Mucosa of rectum (tissue), 2 donors: Measurements from ENCODE around the gene GLS.

ENCODE experiments used
- H3K27ac ChIP-seq, 2 donors: one replicate each; pipeline ENCODE4 v1.7.0; 2013; ENCODE audit warnings: inconsistent platforms in 2 of 2, low read depth in 2 of 2, low read length in 2 of 2
- H3K27me3 ChIP-seq, 2 donors: one replicate each; pipeline ENCODE4 v1.7.0; 2013; ENCODE audit warnings: low read length in 2 of 2; ENCODE audit not compliant: control insufficient read depth in 2 of 2, insufficient read depth in 2 of 2
- H3K36me3 ChIP-seq, 2 donors: one replicate each; pipeline ENCODE4 v1.7.0; 2013; ENCODE audit warnings: low read length in 2 of 2; ENCODE audit not compliant: control insufficient read depth in 2 of 2, insufficient read depth in 2 of 2
- H3K4me1 ChIP-seq, 2 donors: one replicate each; pipeline ENCODE4 v1.7.0; 2013; ENCODE audit warnings: low read length in 2 of 2, mild to moderate bottlenecking in 1 of 2; ENCODE audit not compliant: control insufficient read depth in 2 of 2, insufficient read depth in 2 of 2
- H3K4me3 ChIP-seq, 2 donors: one replicate each; pipeline ENCODE4 v1.7.0; 2013; ENCODE audit warnings: low read length in 2 of 2
- H3K9ac ChIP-seq, 2 donors: one replicate each; pipeline ENCODE4 v1.7.0; 2013; ENCODE audit warnings: low read length in 2 of 2, low read depth in 1 of 2, mild to moderate bottlenecking in 1 of 2
- H3K9me3 ChIP-seq, 2 donors: one replicate each; pipeline ENCODE4 v1.7.0; 2013; ENCODE audit warnings: low read length in 2 of 2; ENCODE audit not compliant: control insufficient read depth in 2 of 2
- donor health status: healthy.
- donor health status: Normal muscosa, but diverticular disease.

The GLS gene

DNA sequence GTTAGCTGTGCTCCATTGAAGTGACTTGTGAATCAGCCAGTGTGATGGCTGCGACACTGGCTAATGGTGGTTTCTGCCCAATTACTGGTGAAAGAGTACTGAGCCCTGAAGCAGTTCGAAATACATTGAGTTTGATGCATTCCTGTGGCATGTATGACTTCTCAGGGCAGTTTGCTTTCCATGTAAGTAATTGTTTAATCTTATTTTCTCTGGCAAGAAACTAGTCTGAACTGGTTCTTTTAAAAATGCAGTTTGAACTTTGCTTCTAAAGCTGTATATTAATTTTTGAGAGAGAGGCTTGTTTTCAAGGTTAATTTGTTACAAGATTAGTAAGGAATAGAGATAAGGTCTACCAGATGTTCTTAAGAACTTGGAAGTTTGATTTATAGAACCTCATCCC is 46.7 kb downstream of the GLS start:
- Histone ChIP-seq H3K27me3 (no peaks in the 10 kb centered on the region), H3K4me1 (no peaks in the 10 kb centered on the region), H3K36me3 (peaks cover 24 to 26% of the 10 kb centered on the region in 2 donors), H3K4me3 (no peak overlapping the region), H3K9me3 (no peaks in the 10 kb centered on the region), H3K27ac (no peak overlapping the region), H3K9ac (no peak overlapping the region)

GRCh38 chr2:190929919-190930318 is 49.3 kb downstream of the GLS start:
- Histone ChIP-seq H3K27ac (no peak overlapping the region), H3K27me3 (no peaks in the 10 kb centered on the region), H3K9ac (no peak overlapping the region), H3K36me3 (peaks cover 10 to 14% of the 10 kb centered on the region in 2 donors), H3K4me1 (no peaks in the 10 kb centered on the region), H3K4me3 (no peak overlapping the region), H3K9me3 (no peaks in the 10 kb centered on the region)

DNA sequence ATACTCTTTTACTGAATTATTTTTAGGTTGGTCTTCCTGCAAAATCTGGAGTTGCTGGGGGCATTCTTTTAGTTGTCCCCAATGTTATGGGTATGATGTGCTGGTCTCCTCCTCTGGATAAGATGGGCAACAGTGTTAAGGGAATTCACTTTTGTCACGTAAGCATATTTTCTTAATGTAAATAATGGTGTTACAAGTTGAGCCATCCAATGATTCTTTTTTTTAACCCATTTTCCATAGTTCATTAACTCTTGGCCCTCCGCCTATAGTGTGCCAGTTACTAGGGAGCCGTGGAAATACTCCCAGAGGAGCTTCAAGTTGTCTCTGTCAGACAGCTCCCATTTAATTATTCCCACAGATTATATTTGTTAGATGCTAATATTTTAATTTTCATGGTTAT is 49.8 kb downstream of the GLS start:
- H3K36me3 ChIP-seq = peaks cover 10 to 11% of the 10 kb centered on the region in 2 donors
- no peak overlapping the region for H3K27ac ChIP-seq
- no peaks in the 10 kb centered on the region for H3K27me3 ChIP-seq
- no peak overlapping the region for H3K4me3 ChIP-seq
- no peaks in the 10 kb centered on the region for H3K9me3 ChIP-seq
- no peaks in the 10 kb centered on the region for H3K4me1 ChIP-seq
- H3K9ac ChIP-seq = no peak overlapping the region

DNA sequence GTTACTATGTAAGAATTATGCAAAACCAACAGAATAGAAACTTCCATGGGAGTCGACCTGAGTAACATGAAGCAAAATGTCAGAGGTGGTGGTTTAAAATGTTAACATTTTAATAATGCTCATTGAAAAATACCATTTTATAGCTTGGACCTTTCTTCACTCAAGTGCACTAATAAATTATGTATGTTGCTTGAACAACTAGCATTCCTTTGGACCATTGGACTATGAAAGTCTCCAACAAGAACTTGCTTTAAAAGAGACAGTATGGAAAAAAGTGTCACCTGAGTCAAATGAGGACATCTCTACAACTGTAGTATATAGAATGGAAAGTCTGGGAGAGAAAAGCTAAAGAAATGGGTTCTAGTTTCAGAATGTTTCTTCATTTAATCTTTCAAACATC is 51.9 kb downstream of the GLS start:
- Histone ChIP-seq H3K4me3 (no peak overlapping the region), H3K36me3 (peaks cover 3 to 10% of the 10 kb centered on the region in 2 donors), H3K9me3 (no peaks in the 10 kb centered on the region), H3K4me1 (no peaks in the 10 kb centered on the region), H3K9ac (no peak overlapping the region), H3K27ac (no peak overlapping the region), H3K27me3 (no peaks in the 10 kb centered on the region)

- H3K4me1 ChIP-seq = no peaks in the 10 kb centered on the region
- no peaks in the 10 kb centered on the region for H3K27me3 ChIP-seq
These were observed 52.7 kb downstream of the GLS start for GRCh38 chr2:190933361-190933760.

DNA sequence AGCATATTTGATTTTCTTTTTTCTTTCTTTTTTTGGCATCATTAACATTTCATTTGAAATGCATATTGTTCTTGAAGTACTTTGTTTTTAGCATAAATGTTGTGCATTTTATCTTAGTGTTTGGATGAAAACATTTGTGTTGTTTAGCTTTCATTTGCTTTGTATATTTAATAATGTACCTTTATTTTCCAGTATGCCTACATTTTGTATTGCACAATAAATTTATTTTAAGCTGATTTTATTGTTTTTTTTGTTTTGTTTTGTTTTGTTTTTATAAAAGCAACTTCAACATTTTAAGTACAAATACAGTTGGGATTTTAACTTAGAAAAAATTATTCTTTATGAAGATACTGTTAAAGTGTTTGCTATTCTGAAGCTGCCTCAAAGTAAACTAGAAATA is 54.4 kb downstream of the GLS start:
- Histone ChIP-seq H3K4me3 (no peak overlapping the region), H3K4me1 (no peaks in the 10 kb centered on the region), H3K27ac (no peak overlapping the region), H3K9ac (no peak overlapping the region), H3K27me3 (no peaks in the 10 kb centered on the region), H3K36me3 (peaks cover 0 to 8% of the 10 kb centered on the region in 2 donors), H3K9me3 (no peaks in the 10 kb centered on the region)

More at GRCh38 chr2:190933361-190933760, 52.7 kb downstream of the GLS start:
- H3K27ac ChIP-seq = no peak overlapping the region
- H3K4me3 ChIP-seq = no peak overlapping the region
- H3K9me3 ChIP-seq = no peaks in the 10 kb centered on the region
- peaks cover 0 to 10% of the 10 kb centered on the region in 2 donors for H3K36me3 ChIP-seq
- no peak overlapping the region for H3K9ac ChIP-seq

DNA sequence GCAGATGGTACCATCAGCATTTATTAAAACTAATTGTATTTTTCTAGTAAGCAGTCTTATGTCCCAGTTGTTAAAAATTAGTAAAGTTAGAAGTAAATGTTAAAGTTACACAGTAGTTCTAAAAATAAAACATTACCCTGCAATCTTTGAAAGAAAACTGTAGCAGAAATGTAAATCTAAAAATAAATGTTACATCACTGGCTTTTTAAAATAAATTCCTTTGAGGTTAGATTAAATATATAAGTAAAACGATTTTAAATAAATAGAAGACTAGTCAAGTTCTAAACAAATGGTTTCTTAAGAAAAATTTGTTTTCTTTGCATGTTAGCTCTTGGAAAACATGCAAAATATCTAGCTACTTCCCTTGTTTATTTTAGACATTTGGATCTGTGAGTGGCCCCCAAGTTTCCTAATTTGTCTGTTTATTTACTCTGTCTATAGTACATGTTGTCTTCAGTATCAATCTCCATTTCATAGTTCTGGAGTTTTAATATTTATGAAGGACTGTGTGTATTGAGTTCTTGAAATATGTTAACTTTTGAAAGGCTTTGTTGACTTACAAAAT is 58.2 kb downstream of the GLS start:
- H3K27ac ChIP-seq = no peak overlapping the region
- H3K27me3 ChIP-seq = no peaks in the 10 kb centered on the region
- H3K9ac ChIP-seq = no peak overlapping the region
- no peaks in the 10 kb centered on the region for H3K36me3 ChIP-seq
- no peaks in the 10 kb centered on the region for H3K4me1 ChIP-seq
- no peaks in the 10 kb centered on the region for H3K9me3 ChIP-seq
- no peak overlapping the region for H3K4me3 ChIP-seq

DNA sequence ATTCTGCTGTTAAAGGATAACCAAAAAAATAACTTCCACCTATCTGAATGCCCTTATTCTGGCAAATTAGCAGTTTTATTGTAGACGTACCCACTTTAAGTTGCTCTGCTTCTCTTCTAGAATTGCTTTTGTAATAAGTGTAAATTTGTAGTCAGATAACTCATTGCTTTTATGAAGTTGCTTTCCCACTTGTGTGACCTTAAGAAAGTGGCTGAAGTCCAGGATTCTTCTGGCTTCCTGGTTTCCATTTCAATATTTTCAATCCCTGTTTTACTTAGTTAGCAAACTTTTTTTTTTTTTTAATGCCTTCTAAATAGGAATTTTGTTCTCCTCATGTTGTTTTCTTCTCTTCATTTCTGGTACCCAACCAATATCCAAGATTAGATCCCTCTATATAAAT is 59.8 kb downstream of the GLS start:
- no peak overlapping the region for H3K9ac ChIP-seq
- no peaks in the 10 kb centered on the region for H3K36me3 ChIP-seq
- no peak overlapping the region for H3K27ac ChIP-seq
- no peaks in the 10 kb centered on the region for H3K9me3 ChIP-seq
- no peak overlapping the region for H3K4me3 ChIP-seq
- H3K27me3 ChIP-seq = no peaks in the 10 kb centered on the region
- H3K4me1 ChIP-seq = no peaks in the 10 kb centered on the region

DNA sequence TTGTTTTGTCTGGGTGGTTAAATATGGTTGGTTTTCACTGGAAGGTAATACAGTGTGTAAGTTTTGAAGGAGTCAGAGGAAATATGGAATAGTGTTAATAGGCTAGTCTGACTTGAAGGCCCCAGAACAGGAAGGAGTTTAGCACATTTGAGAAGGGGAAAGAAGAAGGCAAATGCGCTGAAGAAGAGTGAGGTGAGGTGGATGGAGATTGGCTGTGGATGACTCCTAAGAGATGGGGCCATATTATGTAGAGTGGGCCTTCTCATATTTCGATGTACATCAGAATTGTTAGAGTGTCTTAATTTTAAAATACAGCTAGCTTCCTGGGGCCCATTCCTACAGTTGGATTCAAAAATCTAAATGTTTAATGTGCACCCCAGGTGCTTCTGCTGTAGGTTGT is 61.0 kb downstream of the GLS start:
- Histone ChIP-seq H3K27me3 (no peaks in the 10 kb centered on the region), H3K9me3 (no peaks in the 10 kb centered on the region), H3K9ac (no peak overlapping the region), H3K4me3 (no peak overlapping the region), H3K27ac (no peak overlapping the region), H3K36me3 (no peaks in the 10 kb centered on the region), H3K4me1 (no peaks in the 10 kb centered on the region)

DNA sequence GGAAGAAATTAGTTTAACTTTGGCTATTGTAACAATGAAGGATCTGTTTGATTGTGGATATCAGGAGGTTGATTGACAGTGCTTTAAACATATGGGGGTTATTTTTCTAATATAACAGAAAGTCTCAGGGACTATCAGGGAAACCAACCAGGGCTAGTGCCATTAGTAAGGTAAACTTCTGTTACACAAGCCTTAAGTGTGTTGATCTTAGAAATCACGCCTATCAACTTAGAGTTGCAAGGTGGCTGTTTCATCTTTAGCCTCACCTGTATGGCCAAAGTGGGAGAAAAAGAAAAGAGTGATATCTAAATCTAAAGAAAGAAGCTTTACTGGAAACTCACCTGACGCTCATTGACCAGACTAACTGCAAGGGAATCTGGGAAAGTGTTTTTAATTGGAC is 62.1 kb downstream of the GLS start:
- H3K27me3 ChIP-seq = no peaks in the 10 kb centered on the region
- H3K4me1 ChIP-seq = peaks cover 2% of the 10 kb centered on the region in 2 donors
- no peaks in the 10 kb centered on the region for H3K36me3 ChIP-seq
- H3K27ac ChIP-seq = no peak overlapping the region
- H3K4me3 ChIP-seq = no peak overlapping the region
- no peaks in the 10 kb centered on the region for H3K9me3 ChIP-seq
- H3K9ac ChIP-seq = no peak overlapping the region

DNA sequence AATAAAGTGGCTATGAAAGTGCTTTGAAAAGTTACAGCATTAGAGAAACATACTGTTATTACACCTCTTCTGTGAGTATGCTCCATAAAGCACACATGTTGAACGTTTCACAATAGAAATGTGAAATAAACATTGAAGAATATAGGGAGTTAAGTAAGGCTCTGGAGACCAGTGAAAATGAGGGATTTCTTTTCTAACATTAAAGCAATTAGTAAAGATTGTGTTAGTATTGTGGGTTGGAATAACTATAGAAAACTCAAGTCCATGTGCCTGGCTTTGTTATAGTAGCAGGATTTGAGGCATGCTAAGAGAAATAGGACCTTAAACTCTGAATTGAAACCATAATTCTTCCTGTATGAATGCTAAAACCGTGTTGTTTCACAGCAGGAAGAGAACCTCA is 63.1 kb downstream of the GLS start:
- Histone ChIP-seq H3K27me3 (no peaks in the 10 kb centered on the region), H3K27ac (no peak overlapping the region), H3K9ac (no peak overlapping the region), H3K36me3 (no peaks in the 10 kb centered on the region), H3K4me3 (no peak overlapping the region), H3K9me3 (no peaks in the 10 kb centered on the region), H3K4me1 (peaks cover 9 to 12% of the 10 kb centered on the region in 2 donors)
